ENCODE data around the gene TSPEAR.
"Not testable (repeated sequence)": the region's sequence is repeated elsewhere in the genome, so short reads cannot be mapped to it uniquely, and the experiment has no call there.

Gene TSPEAR

GRCh38 chr21:44574457-44575306 is 136.7 kb downstream of the TSPEAR start:
- H3K4me3 ChIP-seq, result no peak overlapping the region
- no peak for TF ChIP-seq CTCF (IDR thresholded peaks at IDR 0.05)
- no peak for DNase-seq (ENCODE audit: low spot score)
- no peak overlapping the region for H3K27ac ChIP-seq

GRCh38 chr21:44573630-44574456 is 137.5 kb downstream of the TSPEAR start, which contains the start of gene KRTAP10-4:
Gene KRTAP10-4, plus strand, starts transcription at chr21:44573729. Its CDS starts 30 bp downstream, at chr21:44573759.
- not testable (repeated sequence) for H3K27ac ChIP-seq; H3K4me3 ChIP-seq; DNase-seq (ENCODE audit: low spot score)

GRCh38 chr21:44572959-44573583 is 138.3 kb downstream of the TSPEAR start:
- Histone ChIP-seq H3K4me3 (no peak overlapping the region), H3K27ac (no peak overlapping the region)
- DNase-seq (ENCODE audit: low spot score), result no peak
- TF ChIP-seq CTCF (IDR thresholded peaks at IDR 0.05), result no peak

GRCh38 chr21:44571844-44572782 is 139.3 kb downstream of the TSPEAR start:
- Histone ChIP-seq H3K27ac (no peak overlapping the region), H3K4me3 (no peak overlapping the region)
- no peak for DNase-seq (ENCODE audit: low spot score)
- no peak for TF ChIP-seq CTCF (IDR thresholded peaks at IDR 0.05)

GRCh38 chr21:44571296-44571695 is 140.1 kb downstream of the TSPEAR start:
- DNase-seq (ENCODE audit: low spot score), result no peak
- TF ChIP-seq CTCF (IDR thresholded peaks at IDR 0.05), result no peak
- no peak overlapping the region for H3K27ac ChIP-seq
- H3K4me3 ChIP-seq, result no peak overlapping the region

- no peak for DNase-seq (ENCODE audit: low spot score)
- Histone ChIP-seq H3K27ac (no peak overlapping the region), H3K4me3 (no peak overlapping the region)
- no peak for TF ChIP-seq CTCF (IDR thresholded peaks at IDR 0.05)
These were observed 141.4 kb downstream of the TSPEAR start for GRCh38 chr21:44569861-44570517.
